H1 (cell line): ENCODE data around the gene ERAP2.
"Not testable (repeated sequence)": the region's sequence is repeated elsewhere in the genome, so short reads cannot be mapped to it uniquely, and the experiment has no call there.

Experiments used
- CEBPB ChIP-seq: IDR thresholded peaks from 2 replicates; pipeline ENCODE4 v1.6.1; 2012; ENCODE audit warnings: low read depth, low read length
- EP300 ChIP-seq, 2 experiments: IDR thresholded peaks; 1 replicate in 1 of 2; 2 replicates in 1 of 2; pipeline ENCODE4 v1.6.1; 2011 to 2012; ENCODE audit warnings: low read depth in 2 of 2, low read length in 2 of 2, mild to moderate bottlenecking in 2 of 2, borderline replicate concordance in 1 of 2, inconsistent platforms in 1 of 2, moderate library complexity in 1 of 2
- GABPA ChIP-seq: IDR thresholded peaks from 2 replicates; pipeline ENCODE4 v1.6.1; 2011; ENCODE audit warnings: mild to moderate bottlenecking, low read length, moderate library complexity, borderline replicate concordance; ENCODE audit not compliant: insufficient read depth

- TF ChIP-seq EP300 (IDR thresholded peaks at IDR 0.05; ENCODE audit: borderline replicate concordance in 1 of 2, low read depth in 2 of 2, low read length in 2 of 2); CEBPB; GABPA: not testable (repeated sequence)
Observed at GRCh38 chr5:96876977-96877469, 723 bp downstream of the ERAP2 start.
